ENCODE measurements around the gene MUC15.

DNA sequence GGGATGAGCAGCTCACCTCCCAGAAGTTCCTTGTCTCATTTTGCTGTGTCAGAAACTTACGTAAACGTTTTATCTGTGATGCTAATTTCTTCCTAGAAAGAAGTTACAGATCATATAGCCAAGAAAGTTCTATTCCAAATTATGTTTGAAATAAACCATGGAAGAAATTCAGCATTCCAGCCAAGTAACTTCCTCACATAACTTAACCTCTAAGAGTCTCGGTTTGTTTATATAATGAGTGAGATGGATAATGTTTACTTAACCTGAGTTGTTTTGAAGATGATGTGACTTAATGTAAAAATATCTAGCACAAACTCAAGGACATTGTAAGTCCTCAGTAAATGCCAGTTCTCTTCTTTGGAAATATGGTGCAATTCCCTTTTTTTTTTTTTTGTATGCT is 8.9 kb upstream of the MUC15 start:
- TF ChIP-seq EZH2 (IDR thresholded peaks at IDR 0.05) (no peak), EZH2phosphoT487 (IDR thresholded peaks at IDR 0.05) (no peak)
- TF ChIP-seq, protein P1, sequence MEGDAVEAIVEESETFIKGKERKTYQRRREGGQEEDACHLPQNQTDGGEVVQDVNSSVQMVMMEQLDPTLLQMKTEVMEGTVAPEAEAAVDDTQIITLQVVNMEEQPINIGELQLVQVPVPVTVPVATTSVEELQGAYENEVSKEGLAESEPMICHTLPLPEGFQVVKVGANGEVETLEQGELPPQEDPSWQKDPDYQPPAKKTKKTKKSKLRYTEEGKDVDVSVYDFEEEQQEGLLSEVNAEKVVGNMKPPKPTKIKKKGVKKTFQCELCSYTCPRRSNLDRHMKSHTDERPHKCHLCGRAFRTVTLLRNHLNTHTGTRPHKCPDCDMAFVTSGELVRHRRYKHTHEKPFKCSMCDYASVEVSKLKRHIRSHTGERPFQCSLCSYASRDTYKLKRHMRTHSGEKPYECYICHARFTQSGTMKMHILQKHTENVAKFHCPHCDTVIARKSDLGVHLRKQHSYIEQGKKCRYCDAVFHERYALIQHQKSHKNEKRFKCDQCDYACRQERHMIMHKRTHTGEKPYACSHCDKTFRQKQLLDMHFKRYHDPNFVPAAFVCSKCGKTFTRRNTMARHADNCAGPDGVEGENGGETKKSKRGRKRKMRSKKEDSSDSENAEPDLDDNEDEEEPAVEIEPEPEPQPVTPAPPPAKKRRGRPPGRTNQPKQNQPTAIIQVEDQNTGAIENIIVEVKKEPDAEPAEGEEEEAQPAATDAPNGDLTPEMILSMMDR (IDR thresholded peaks at IDR 0.05): no peak
